ENCODE results near the gene TPRG1L. TPM values are rescaled to one million over a fixed set of nuclear protein-coding genes. Genes with fewer than 3 reads are reported as not detected.

Gene TPRG1L
- total and polyA plus RNA-seq, 10 of the 15 experiments (the other 5 are each of a cell fraction or from before 2014, with no cell fraction given), result 1.5 to 16.5 (median 8.0) TPM

GRCh38 chr1:3612123-3612522, 12.7 kb upstream of the TPRG1L start:
- Histone ChIP-seq H3K79me2 (ENCODE audit: control insufficient read depth, insufficient read depth, low read length) (no peaks in the 10 kb centered on the region), H3K4me3 (no peak overlapping the region), H3K27ac (ENCODE audit: control insufficient read depth, insufficient read depth) (no peak overlapping the region), H3K27me3 (replicated peaks in 1 of 2; ENCODE audit: control insufficient read depth in 2 of 2, insufficient read depth in 2 of 2, low read length in 1 of 2) (peaks cover 2 to 8% of the 10 kb centered on the region in 2 experiments; a peak in 3 of 4 replicates), H3K9ac (ENCODE audit: control insufficient read depth, insufficient read depth, low read length) (no peak overlapping the region), H2AFZ (ENCODE audit: control insufficient read depth, low read depth, low read length) (no peak overlapping the region), H3K9me3 (replicated peaks; ENCODE audit: control insufficient read depth, insufficient read depth, low read length) (no peaks in the 10 kb centered on the region), H4K20me1 (ENCODE audit: control insufficient read depth, insufficient read depth) (no peaks in the 10 kb centered on the region), H3K4me1 (ENCODE audit: control insufficient read depth, insufficient read depth, low read length) (no peaks in the 10 kb centered on the region), H3K36me3 (ENCODE audit: control insufficient read depth in 2 of 2, insufficient read depth in 2 of 2, low read length in 1 of 2) (no peaks in the 10 kb centered on the region), H3K4me2 (ENCODE audit: control insufficient read depth, insufficient read depth) (0 out of 2 replicates have a peak overlapping the region, but pooled peaks have one; percentile 7)
- intact Hi-C loops (cut with micrococcal nuclease; ENCODE audit: unreplicated experiment) (no loop called here), in situ Hi-C loops (cut with MboI) (no loop called here)
- FAIRE-seq (no peak), ATAC-seq (no peak), DNase-seq (ENCODE audit: low read depth, low spot score) (no peak)
- ChIA-PET RAD21 (ENCODE audit: unreplicated experiment) (no interaction called here), POLR2A (no interaction called here), SMC1A (ENCODE audit: uncharacterized antibody, unreplicated experiment) (no interaction called here), CTCF (no interaction called here)
- no TSS peak for BruUV-seq (replicated peaks)
- WGBS (ENCODE audit: insufficient coverage, insufficient replicate concordance, low lambda C conversion rate, missing lambda C conversion rate), result 34% methylated on average over 7 of the region's 7 CpGs
- no peak for TF ChIP-seq SMARCA5 (IDR thresholded peaks at IDR 0.05)
- TF ChIP-seq TCF12 (IDR thresholded peaks at IDR 0.05; ENCODE audit: low read depth, low read length), result no peak
- TF ChIP-seq ZBTB40 (IDR thresholded peaks at IDR 0.05; ENCODE audit: borderline replicate concordance), result no peak
- TF ChIP-seq STAT3 (IDR thresholded peaks at IDR 0.05; ENCODE audit: low read depth, low read length), result no peak
- no peak for TF ChIP-seq DPF2 (IDR thresholded peaks at IDR 0.05)
- TF ChIP-seq FOXM1 (IDR thresholded peaks at IDR 0.05; ENCODE audit: low read depth, low read length), result no peak
- TF ChIP-seq ATF3 (IDR thresholded peaks at IDR 0.05; ENCODE audit: borderline replicate concordance, extremely low read depth, low read depth, low read length), result no peak
- no peak for TF ChIP-seq ZNF217 (IDR thresholded peaks at IDR 0.05)
- no peak for TF ChIP-seq POU2F2 (IDR thresholded peaks at IDR 0.05; ENCODE audit: borderline replicate concordance, low read depth, low read length)
- no peak for TF ChIP-seq TARDBP (IDR thresholded peaks at IDR 0.05; ENCODE audit: borderline replicate concordance)
- TF ChIP-seq CUX1 (IDR thresholded peaks at IDR 0.05; ENCODE audit: insufficient replicate concordance, low read depth, low read length), result no peak
- TF ChIP-seq REST (IDR thresholded peaks at IDR 0.05; ENCODE audit: low read depth, low read length), result no peak

Measured in GM12878 (cell line).